ENCODE results near the gene CPO.

DNA sequence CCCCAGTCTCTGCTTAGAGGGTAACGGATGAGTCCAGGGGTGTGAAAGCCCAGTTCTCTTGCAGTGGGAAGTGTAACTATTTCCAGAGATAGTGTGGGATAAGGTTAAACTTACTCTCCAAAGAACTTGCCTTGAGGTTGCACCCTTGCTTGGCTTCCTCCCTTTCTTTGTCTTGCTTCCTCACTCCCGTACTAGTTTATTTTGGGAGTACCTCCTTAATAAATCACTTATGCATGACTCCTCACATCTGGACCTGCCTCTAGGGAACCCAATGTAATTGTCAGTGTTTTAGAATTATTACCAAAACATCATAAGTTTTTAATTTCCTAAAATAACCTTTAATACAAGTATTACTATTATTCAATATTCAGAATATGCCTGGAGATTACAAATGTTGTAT, 35.2 kb downstream of the CPO start:
- no peak for TF ChIP-seq CTCF (conservative IDR thresholded peaks at IDR 0.05 in 1 of 2, IDR thresholded peaks at IDR 0.05 in 1 of 2; ENCODE audit: extremely low read depth in 1 of 2, insufficient read depth in 1 of 2, low read depth in 1 of 2, low read length in 2 of 2)
- TF ChIP-seq EZH2 (IDR thresholded peaks at IDR 0.05; ENCODE audit: borderline replicate concordance, low read length) = no peak

Data from mammary epithelial cell (primary cell).